GM23338 (cell line): ENCODE results near the gene AFF1. TPM values are rescaled to one million over a fixed set of nuclear protein-coding genes. Genes with fewer than 3 reads are reported as not detected.

Source experiments
- ATAC-seq: fragments of 200-7000 bp; cut with Tn5 transposase; 3 replicates; pipeline ENCODE4 v1.9.1; 2020
- DNase-seq: peaks from one replicate; pipeline ENCODE4 v3.0.0-alpha.2; 2015; ENCODE audit warnings: low spot score
- H2AFZ ChIP-seq: fragments of 200-600 bp; sonication (generic); 2 replicates; pipeline ENCODE4 v1.8.0; 2016; ENCODE audit warnings: antibody characterized with exemption, mild to moderate bottlenecking, moderate library complexity
- H3F3A ChIP-seq: fragments of 200-600 bp; sonication (generic); replicated peaks from 2 replicates; pipeline ENCODE4 v1.8.0; 2017; ENCODE audit warnings: antibody characterized with exemption, mixed run types, low read depth
- H3K27ac ChIP-seq: fragments of 200-600 bp; sonication (generic); 2 replicates; pipeline ENCODE4 v1.6.1; 2016; ENCODE audit warnings: low read depth
- H3K27me3 ChIP-seq: fragments of 200-600 bp; sonication (generic); 2 replicates; pipeline ENCODE4 v1.8.0; 2016; ENCODE audit warnings: mild to moderate bottlenecking, mixed run types, moderate library complexity; ENCODE audit not compliant: insufficient read depth
- H3K36me3 ChIP-seq: fragments of 200-600 bp; sonication (generic); 2 replicates; pipeline ENCODE4 v1.8.0; 2016; ENCODE audit warnings: mild to moderate bottlenecking; ENCODE audit not compliant: insufficient read depth
- H3K4me1 ChIP-seq: fragments of 200-600 bp; sonication (generic); 2 replicates; pipeline ENCODE4 v1.8.0; 2016; ENCODE audit warnings: mild to moderate bottlenecking, moderate library complexity; ENCODE audit not compliant: insufficient read depth
- H3K4me2 ChIP-seq: fragments of 200-600 bp; sonication (generic); 2 replicates; pipeline ENCODE4 v1.7.1; 2017; ENCODE audit warnings: mixed run types
- H3K4me3 ChIP-seq: fragments of 200-600 bp; sonication (generic); 2 replicates; pipeline ENCODE4 v1.6.1; 2016; ENCODE audit warnings: mixed run types
- H3K79me2 ChIP-seq: fragments of 200-600 bp; sonication (generic); replicated peaks from 2 replicates; pipeline ENCODE4 v1.8.0; 2017; ENCODE audit warnings: mild to moderate bottlenecking; ENCODE audit not compliant: insufficient read depth
- H3K9me2 ChIP-seq: fragments of 200-600 bp; sonication (generic); 2 replicates; pipeline ENCODE4 v1.8.0; 2017; ENCODE audit not compliant: insufficient read depth
- H4K20me1 ChIP-seq: fragments of 200-600 bp; sonication (generic); replicated peaks from 2 replicates; pipeline ENCODE4 v1.8.0; 2017; ENCODE audit warnings: mild to moderate bottlenecking; ENCODE audit not compliant: insufficient read depth
- H3K27ac Mint-ChIP-seq: 2 replicates; pipeline ENCODE4 v1.8.0; 2020; ENCODE audit warnings: inconsistent platforms, mild to moderate bottlenecking, moderate library complexity, mixed read lengths
- H3K27me3 Mint-ChIP-seq: 3 replicates; pipeline ENCODE4 v1.8.0; 2022; ENCODE audit warnings: low read depth, mild to moderate bottlenecking, moderate library complexity, mixed read lengths, inconsistent platforms; ENCODE audit not compliant: insufficient read depth, poor library complexity
- H3K36me3 Mint-ChIP-seq: 3 replicates; pipeline ENCODE4 v1.8.0; 2021; ENCODE audit warnings: low read depth, mild to moderate bottlenecking, inconsistent platforms, moderate library complexity, mixed read lengths
- H3K4me1 Mint-ChIP-seq: 3 replicates; pipeline ENCODE4 v1.8.0; 2020; ENCODE audit warnings: mild to moderate bottlenecking, inconsistent platforms, mixed read lengths
- H3K4me3 Mint-ChIP-seq: 3 replicates; pipeline ENCODE4 v1.8.0; 2021; ENCODE audit warnings: moderate library complexity, mild to moderate bottlenecking, inconsistent platforms, mixed read lengths
- H3K9me3 Mint-ChIP-seq: 3 replicates; pipeline ENCODE4 v1.8.0; 2020; ENCODE audit warnings: moderate library complexity, mild to moderate bottlenecking, inconsistent platforms, mixed read lengths
- CREB1 ChIP-seq: fragments of 250-450 bp; sonication (Bioruptor Pico); IDR thresholded peaks from 2 replicates; pipeline ENCODE4 v1.5.0; 2020; ENCODE audit warnings: low read depth, mild to moderate bottlenecking, moderate library complexity
- CTCF ChIP-seq, 2 experiments: fragments of 200-600 bp in 1 of 2; sonication (generic) in 1 of 2; conservative IDR thresholded peaks; 2 replicates each; pipeline versions ENCODE4 v1.5.1 to v1.6.1; 2016 to 2017; ENCODE audit warnings: antibody characterized with exemption in 2 of 2, low read depth in 2 of 2, mild to moderate bottlenecking in 2 of 2, moderate library complexity in 1 of 2
- ETS1 ChIP-seq: IDR thresholded peaks from 2 replicates; pipeline ENCODE4 v1.6.1; 2016; ENCODE audit warnings: antibody characterized with exemption
- EZH2 ChIP-seq: fragments of 200-600 bp; sonication (generic); IDR thresholded peaks from one replicate; pipeline ENCODE4 v1.8.0; 2017; ENCODE audit warnings: antibody characterized with exemption, mild to moderate bottlenecking, low read depth; ENCODE audit not compliant: unreplicated experiment
- EZH2phosphoT487 ChIP-seq: fragments of 200-600 bp; sonication (generic); IDR thresholded peaks from one replicate; pipeline ENCODE4 v1.8.1; 2018; ENCODE audit warnings: antibody characterized with exemption; ENCODE audit not compliant: unreplicated experiment
- JUNB ChIP-seq: IDR thresholded peaks from one replicate; pipeline ENCODE4 v1.6.1; 2016; ENCODE audit warnings: antibody characterized with exemption; ENCODE audit not compliant: unreplicated experiment
- NANOG ChIP-seq: IDR thresholded peaks from 2 replicates; pipeline ENCODE4 v1.6.1; 2016; ENCODE audit warnings: antibody characterized with exemption, borderline replicate concordance
- POLR2AphosphoS5 ChIP-seq: IDR thresholded peaks from 2 replicates; pipeline ENCODE4 v1.6.1; 2016; ENCODE audit warnings: antibody characterized with exemption, low read depth
- STAT1 ChIP-seq: IDR thresholded peaks from one replicate; pipeline ENCODE4 v1.6.1; 2016; ENCODE audit warnings: antibody characterized with exemption; ENCODE audit not compliant: unreplicated experiment
- ZNF114 ChIP-seq: fragments of 250-450 bp; sonication (Bioruptor Pico); IDR thresholded peaks from 2 replicates; pipeline ENCODE4 v1.5.0; 2020; ENCODE audit warnings: mild to moderate bottlenecking, moderate library complexity
- ZNF331 ChIP-seq: fragments of 250-450 bp; sonication (Bioruptor Pico); IDR thresholded peaks from 2 replicates; pipeline ENCODE4 v1.5.0; 2020; ENCODE audit warnings: low read depth, mild to moderate bottlenecking, moderate library complexity
- ZNF462 ChIP-seq: fragments of 250-450 bp; sonication (Bioruptor Pico); IDR thresholded peaks from 2 replicates; pipeline ENCODE4 v1.5.0; 2020; ENCODE audit warnings: mild to moderate bottlenecking, moderate library complexity
- polyA plus RNA-seq: library from polyadenylated mRNA; unstranded; fragments of >200 nt; fragmentation: Nextera tagmentation; extraction: Ambion mirVana; gene quantifications from 2 replicates; pipeline ENCODE4 v1.2.1, GENCODE V29; 2016
- total RNA-seq: library from RNA; depleted of rRNA; stranded (reverse); fragments of >200 nt; shearing (Covaris generic); gene quantifications from 2 replicates; pipeline ENCODE4 v1.2.3, GENCODE V29; 2014

Gene AFF1
- total and polyA plus RNA-seq, 2 experiments from 2014 or later = 42.6 to 67.2 TPM

- TF ChIP-seq CTCF (conservative IDR thresholded peaks at IDR 0.05; ENCODE audit: low read depth in 2 of 2) = no peak
- no peak for TF ChIP-seq ETS1
- TF ChIP-seq NANOG = no peak
- TF ChIP-seq ZNF331 (CRISPR knock-in tag) = no peak
Measured at GRCh38 chr4:87101543-87102199, 166.9 kb downstream of the AFF1 start (continued).

- H3K27me3 ChIP-seq = no peaks in the 10 kb centered on the region
- Mint-ChIP-seq H3K27ac (0 out of 2 replicates have a peak overlapping the region, but pooled peaks have one; percentile 60), H3K4me3 (no peak overlapping the region), H3K36me3 (peaks cover 14% of the 10 kb centered on the region), H3K4me1 (peaks cover 23% of the 10 kb centered on the region), H3K27me3 (peaks cover 2% of the 10 kb centered on the region), H3K9me3 (no peaks in the 10 kb centered on the region)
- ATAC-seq = no peak
- no peak overlapping the region for H3K4me2 ChIP-seq
- H3K4me1 ChIP-seq = peaks cover 21% of the 10 kb centered on the region
- H3K9me2 ChIP-seq = no peaks in the 10 kb centered on the region
- no peaks in the 10 kb centered on the region for H3F3A ChIP-seq
- no peak overlapping the region for H3K4me3 ChIP-seq
- no peak overlapping the region for H2AFZ ChIP-seq
- H4K20me1 ChIP-seq = peaks cover 4% of the 10 kb centered on the region; the same call in 1 of the 2 replicates
- no peak overlapping the region for H3K27ac ChIP-seq
- H3K36me3 ChIP-seq = 0 out of 2 replicates have a peak, but pooled peaks cover 6% of the 10 kb centered on the region
- peaks cover under 1% of the 10 kb centered on the region; the same call in 1 of the 2 replicates for H3K79me2 ChIP-seq
- no peak for DNase-seq
- TF ChIP-seq EZH2phosphoT487 (no peak), CREB1 (no peak), NANOG (no peak), ZNF462 (CRISPR knock-in tag) (no peak), EZH2 (no peak), ZNF331 (CRISPR knock-in tag) (no peak), POLR2AphosphoS5 (no peak), ETS1 (no peak), STAT1 (no peak), JUNB (no peak), ZNF114 (CRISPR knock-in tag) (no peak)
Measured at GRCh38 chr4:87103086-87103485, 168.3 kb downstream of the AFF1 start.
